ENCODE data around the gene PCGF2. TPM values are rescaled to one million over a fixed set of nuclear protein-coding genes. Genes with fewer than 3 reads are reported as not detected.
A peak's percentile ranks its signal among the peaks of the same experiment; 100 is the strongest.

PCGF2 gene
- total and polyA plus RNA-seq, 2 of the 8 experiments (the other 6 are each of a cell fraction or from before 2014, with no cell fraction given) = 42.1 to 93.3 TPM

DNA sequence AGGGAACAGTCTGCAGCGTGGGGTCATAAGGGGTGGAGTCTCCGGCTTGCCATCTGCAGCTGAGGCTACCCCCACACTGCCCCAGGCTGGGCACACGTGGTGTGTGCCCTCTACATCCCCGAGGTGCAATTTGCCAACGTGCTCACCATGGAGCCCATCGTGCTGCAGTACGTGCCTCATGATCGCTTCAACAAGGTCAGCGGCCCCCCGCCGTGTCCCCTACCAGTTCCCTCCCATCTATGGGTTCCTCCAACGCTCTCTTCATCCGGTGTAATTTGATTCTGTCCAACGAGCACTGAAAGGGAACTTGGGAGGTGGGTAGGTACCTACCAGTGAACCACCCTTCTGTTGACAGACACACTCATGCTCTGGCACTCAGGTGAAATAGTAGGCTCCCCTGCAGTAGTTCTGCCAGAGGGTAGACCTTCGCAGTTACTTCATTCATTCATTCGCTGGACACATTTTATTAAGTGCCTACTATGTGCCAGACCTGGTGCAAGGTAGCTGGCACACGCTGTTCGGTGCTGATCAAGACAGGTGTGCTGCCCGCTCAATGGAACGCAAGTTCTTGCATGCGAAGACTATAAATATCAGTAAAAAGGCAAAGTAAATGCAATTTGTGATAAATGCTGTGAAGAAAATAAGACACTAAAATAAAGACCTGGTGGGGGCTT lies 40.3 kb downstream of the PCGF2 start:
- no peak overlapping the region for H3K9ac ChIP-seq (replicated peaks in 1 of 4; ENCODE audit: extremely low read depth in 1 of 4, low read depth in 3 of 4, low read length in 3 of 4)
- no peak overlapping the region; the same call in 1 of the 2 replicates for H2AK5ac ChIP-seq (ENCODE audit: low read depth, low read length)
- H2BK5ac ChIP-seq (ENCODE audit: low read depth, low read length) = no peak overlapping the region
- H2BK120ac ChIP-seq (replicated peaks; ENCODE audit: low read depth, low read length) = no peak overlapping the region
- peaks cover 7 to 38% (median 27%) of the 10 kb centered on the region in 4 experiments for H3K4me1 ChIP-seq (replicated peaks in 1 of 4; ENCODE audit: control insufficient read depth in 3 of 4, insufficient read depth in 4 of 4, low read length in 3 of 4)
- CTCF ChIA-PET (ENCODE audit: partially characterized antibody) = interaction anchor here (0.7 to 3.4 kb wide), 11 partner anchors 8 to 149 kb away, joined by 3 to 30 read pairs (median 6); no protein-coding TSS in a partner anchor
- H4K8ac ChIP-seq (ENCODE audit: extremely low read depth, insufficient read depth, low read length) = no peak overlapping the region; the same call in 1 of the 2 replicates
- H3K27ac ChIP-seq (ENCODE audit: low read depth, low read length) = no peak overlapping the region
- H4K91ac ChIP-seq (replicated peaks; ENCODE audit: insufficient read length, low read length) = no peak overlapping the region
- H3K23ac ChIP-seq (ENCODE audit: insufficient read length) = no peak overlapping the region
- 0 out of 2 replicates have a peak overlapping the region, but pooled peaks have one; percentile 88 for H2BK15ac ChIP-seq (ENCODE audit: low read length)
- H3K79me2 ChIP-seq (ENCODE audit: control insufficient read depth in 1 of 2, insufficient read depth in 2 of 2, low read length in 2 of 2) = no peaks in the 10 kb centered on the region
- H3K9me3 ChIP-seq (ENCODE audit: insufficient read depth in 2 of 2, low read depth in 1 of 2, low read length in 1 of 2) = no peaks in the 10 kb centered on the region
- FAIRE-seq (no peak), DNase-seq (ENCODE audit: low read depth in 1 of 2, low spot score in 2 of 2) (no peak)
- H3K18ac ChIP-seq (ENCODE audit: extremely low read depth, low read length) = no peak overlapping the region
- peak overlapping the region; percentile 33 to 81; a peak in 2 of 4 replicates for H3K4me2 ChIP-seq (ENCODE audit: insufficient read depth in 1 of 2, low read depth in 2 of 2, low read length in 2 of 2)
- peaks cover 5 to 10% of the 10 kb centered on the region in 2 experiments for H4K20me1 ChIP-seq (replicated peaks in 1 of 2; ENCODE audit: control insufficient read depth in 1 of 2, insufficient read depth in 2 of 2, low read length in 2 of 2)
- H2BK12ac ChIP-seq (ENCODE audit: low read depth, low read length) = 0 out of 2 replicates have a peak overlapping the region, but pooled peaks have one; percentile 90
- H3K79me1 ChIP-seq (ENCODE audit: low read depth, low read length) = no peaks in the 10 kb centered on the region
- H3K4ac ChIP-seq (replicated peaks; ENCODE audit: insufficient read length, low read depth, low read length) = no peak overlapping the region
- 71% methylated on average over 21 of the region's 21 CpGs; no CpG with 5 or more reads in 1 of the 2 experiments for WGBS, 2 experiments (ENCODE audit: extremely low coverage in 1 of 2, insufficient coverage in 1 of 2, insufficient read length in 1 of 2, insufficient replicate concordance in 2 of 2, low coverage in 1 of 2, low lambda C conversion rate in 2 of 2, missing lambda C conversion rate in 1 of 2)
- H3K4me3 ChIP-seq (ENCODE audit: extremely low read depth in 1 of 4, insufficient read depth in 2 of 4, low read depth in 3 of 4, low read length in 4 of 4) = peak overlapping the region in 1 of 4 experiments; percentile 1; a peak in 3 of 8 replicates
- H3K36me3 ChIP-seq (ENCODE audit: control insufficient read depth in 2 of 4, insufficient read depth in 4 of 4, low read length in 3 of 4) = no peaks in the 10 kb centered on the region
- peaks cover 24% of the 10 kb centered on the region for H3K23me2 ChIP-seq (ENCODE audit: low read depth, low read length)
- peaks cover 8 to 57% (median 39%) of the 10 kb centered on the region in 4 experiments for H3K27me3 ChIP-seq (replicated peaks in 1 of 4; ENCODE audit: control insufficient read depth in 3 of 4, extremely low read depth in 1 of 4, insufficient read depth in 3 of 4, low read length in 3 of 4)
- no peak overlapping the region for H2AFZ ChIP-seq (ENCODE audit: low read length)
- H4K5ac ChIP-seq (ENCODE audit: insufficient read length, low read depth, low read length) = no peak overlapping the region
- H3K14ac ChIP-seq (ENCODE audit: insufficient read length) = no peak overlapping the region
- H3K56ac ChIP-seq (replicated peaks; ENCODE audit: insufficient read length, low read depth, low read length) = no peak overlapping the region
- H2BK20ac ChIP-seq (ENCODE audit: low read length) = no peak overlapping the region
- POLR2A ChIA-PET (ENCODE audit: partially characterized antibody) = interaction anchor here (1.1 to 4.5 kb wide), 6 partner anchors 8 to 144 kb away, joined by 3 to 38 read pairs (median 4); partner anchors contain the start of gene PSMB3
- no peak for TF ChIP-seq SAP30 (IDR thresholded peaks at IDR 0.05; ENCODE audit: insufficient read depth, insufficient replicate concordance, low read length)
- TF ChIP-seq NANOG (IDR thresholded peaks at IDR 0.05; ENCODE audit: insufficient read depth, low read depth, low read length, poor library complexity, severe bottlenecking) = no peak
- no peak for TF ChIP-seq TEAD4 (IDR thresholded peaks at IDR 0.05; ENCODE audit: low read depth, low read length)
- TF ChIP-seq JUND (IDR thresholded peaks at IDR 0.05; ENCODE audit: low read length) = no peak
- no peak for TF ChIP-seq YY1 (IDR thresholded peaks at IDR 0.05; ENCODE audit: low read depth, low read length)
- TF ChIP-seq SUZ12 (IDR thresholded peaks at IDR 0.05; ENCODE audit: low read length) = no peak
- no peak for TF ChIP-seq CHD1 (IDR thresholded peaks at IDR 0.05; ENCODE audit: low read depth, low read length)
- TF ChIP-seq BACH1 (IDR thresholded peaks at IDR 0.05; ENCODE audit: low read length) = no peak
- no peak for TF ChIP-seq CBX5 (IDR thresholded peaks at IDR 0.05; ENCODE audit: low read depth, low read length)
- no peak for TF ChIP-seq BCL11A (IDR thresholded peaks at IDR 0.05; ENCODE audit: low read depth in 2 of 2, low read length in 2 of 2)
- TF ChIP-seq, protein P1, sequence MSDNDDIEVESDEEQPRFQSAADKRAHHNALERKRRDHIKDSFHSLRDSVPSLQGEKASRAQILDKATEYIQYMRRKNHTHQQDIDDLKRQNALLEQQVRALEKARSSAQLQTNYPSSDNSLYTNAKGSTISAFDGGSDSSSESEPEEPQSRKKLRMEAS (IDR thresholded peaks at IDR 0.05) = no peak
- TF ChIP-seq SP1 (IDR thresholded peaks at IDR 0.05; ENCODE audit: low read depth, low read length) = no peak
- TF ChIP-seq FOSL1 (IDR thresholded peaks at IDR 0.05; ENCODE audit: insufficient read depth, low read depth, low read length) = no peak
